OCI-LY7 (cell line): ENCODE measurements around the gene PRKRIP1. TPM values are rescaled to one million over a fixed set of nuclear protein-coding genes. Genes with fewer than 3 reads are reported as not detected.

Source experiments
- BruUV-seq: library from RNA; stranded (reverse); fragments of 400-500 nt; replicated peaks from 2 replicates; lab custom pipeline; 2021; lab: Mats Ljungman, UMichigan
- CTCF ChIA-PET: fragments of 300-600 bp; sonication (Branson Sonifier 250); formaldehyde crosslinking; loops from one replicate; lab custom pipeline; 2022; ENCODE audit warnings: antibody characterized with exemption; ENCODE audit not compliant: unreplicated experiment; lab: Charles Lee
- POLR2A ChIA-PET: fragments of 300-600 bp; sonication (Branson Sonifier 250); formaldehyde crosslinking; loops from one replicate; lab custom pipeline; 2022; ENCODE audit warnings: antibody characterized with exemption; lab: Charles Lee
- DNase-seq: peaks from one replicate; pipeline ENCODE4 v3.0.0-alpha.2; 2015; ENCODE audit warnings: low spot score
- H2AFZ ChIP-seq: fragments of 200-600 bp; sonication (generic), shearing (Covaris generic); 2 replicates; pipeline ENCODE4 v1.6.1; 2014; ENCODE audit warnings: mild to moderate bottlenecking, antibody characterized with exemption, low read length, moderate library complexity
- H3K27ac ChIP-seq: fragments of 200-600 bp; sonication (generic); 2 replicates; pipeline ENCODE4 v1.5.1; 2014; ENCODE audit warnings: mixed run types, low read depth, mild to moderate bottlenecking, moderate library complexity, low read length, inconsistent platforms; ENCODE audit not compliant: poor library complexity, severe bottlenecking
- H3K36me3 ChIP-seq: fragments of 200-600 bp; sonication (generic); 2 replicates; pipeline ENCODE4 v1.6.1; 2014; ENCODE audit warnings: mild to moderate bottlenecking, antibody characterized with exemption, low read length, moderate library complexity, mixed read lengths; ENCODE audit not compliant: insufficient read depth
- H3K4me1 ChIP-seq: fragments of 200-600 bp; sonication (generic); 2 replicates; pipeline ENCODE4 v1.5.1; 2014; ENCODE audit warnings: mild to moderate bottlenecking, low read length; ENCODE audit not compliant: insufficient read depth, poor library complexity, severe bottlenecking
- H3K4me2 ChIP-seq: fragments of 200-600 bp; sonication (generic); 2 replicates; pipeline ENCODE4 v1.6.1; 2014; ENCODE audit warnings: mild to moderate bottlenecking, low read length
- H3K4me3 ChIP-seq: fragments of 200-600 bp; sonication (generic); 2 replicates; pipeline ENCODE4 v1.5.1; 2014; ENCODE audit warnings: mild to moderate bottlenecking, low read depth, low read length; ENCODE audit not compliant: poor library complexity, severe bottlenecking
- H3K79me2 ChIP-seq: fragments of 200-600 bp; sonication (generic); 2 replicates; pipeline ENCODE4 v1.6.1; 2016; ENCODE audit warnings: low read depth, mild to moderate bottlenecking, low read length, moderate library complexity, mixed read lengths; ENCODE audit not compliant: insufficient read depth
- H3K9me2 ChIP-seq: fragments of 200-600 bp; sonication (generic); 2 replicates; pipeline ENCODE4 v1.6.1; 2016; ENCODE audit warnings: mild to moderate bottlenecking, low read length, mixed read lengths; ENCODE audit not compliant: insufficient read depth
- H3K9me3 ChIP-seq: fragments of 200-600 bp; sonication (generic); 2 replicates; pipeline ENCODE4 v1.6.1; 2014; ENCODE audit warnings: mild to moderate bottlenecking, mixed run types, low read length, mixed read lengths
- H4K20me1 ChIP-seq: fragments of 200-600 bp; sonication (generic); 2 replicates; pipeline ENCODE4 v1.6.1; 2014; ENCODE audit warnings: mild to moderate bottlenecking, antibody characterized with exemption, low read length, moderate library complexity, mixed read lengths; ENCODE audit not compliant: insufficient read depth
- CTCF ChIP-seq: fragments of 200-600 bp; sonication (generic); conservative IDR thresholded peaks from 2 replicates; pipeline ENCODE4 v1.5.1; 2014; ENCODE audit warnings: mild to moderate bottlenecking, antibody characterized with exemption, low read length, moderate library complexity, mixed read lengths
- EZH2phosphoT487 ChIP-seq: fragments of 200-600 bp; sonication (generic); IDR thresholded peaks from 2 replicates; pipeline ENCODE4 v1.6.1; 2018; ENCODE audit warnings: low read depth, borderline replicate concordance, mild to moderate bottlenecking, mixed run types, antibody characterized with exemption, low read length, moderate library complexity, mixed read lengths
- intact Hi-C: fragments of 100-400 bp; cut with micrococcal nuclease; formaldehyde crosslinking; loops from one replicate; pipeline ENCODE4 v1.10.0; 2022; ENCODE audit not compliant: unreplicated experiment
- total RNA-seq, 2 experiments: library from RNA; depleted of rRNA in 1 of 2; stranded (reverse); fragments of >200 nt in 1 of 2; shearing (Covaris generic) in 1 of 2; gene quantifications; 2 replicates each; pipeline ENCODE4 v1.2.3, GENCODE V29; 2014 to 2022

Gene PRKRIP1
- total RNA-seq, 2 experiments from 2014 or later = 47.1 to 48.2 TPM

GRCh38 chr7:102410918-102411317 is 14.8 kb downstream of the PRKRIP1 start:
- H3K36me3 ChIP-seq = peaks cover 96% of the 10 kb centered on the region
- H3K4me2 ChIP-seq = no peak overlapping the region
- H4K20me1 ChIP-seq = no peaks in the 10 kb centered on the region
- no TSS peak for BruUV-seq
- TF ChIP-seq CTCF (no peak), EZH2phosphoT487 (no peak)
- H2AFZ ChIP-seq = no peak overlapping the region
- H3K27ac ChIP-seq = no peak overlapping the region
- H3K79me2 ChIP-seq = peaks cover 42% of the 10 kb centered on the region; the same call in 1 of the 2 replicates
- H3K9me3 ChIP-seq = no peaks in the 10 kb centered on the region
- no peaks in the 10 kb centered on the region for H3K9me2 ChIP-seq
- H3K4me1 ChIP-seq = peaks cover 67% of the 10 kb centered on the region
- ChIA-PET CTCF (interaction anchor here (1.3 kb wide), 2 partner anchors 15 to 39 kb away, joined by 4 read pairs; no protein-coding TSS in a partner anchor), POLR2A (no interaction called here)
- intact Hi-C loops = no loop called here
- DNase-seq = no peak
- no peak overlapping the region for H3K4me3 ChIP-seq

- ChIA-PET CTCF (interaction anchor here (1.0 to 1.8 kb wide), 4 partner anchors 13 to 37 kb away, joined by 3 to 7 read pairs (median 6); no protein-coding TSS in a partner anchor), POLR2A (interaction anchor here (0.7 to 1.3 kb wide), 4 partner anchors 13 to 54 kb away, joined by 3 to 6 read pairs (median 4); partner anchors contain the start of genes ALKBH4, LRWD1 and PRKRIP1)
- no peaks in the 10 kb centered on the region for H4K20me1 ChIP-seq
- TF ChIP-seq CTCF = peak; percentile 85
- TF ChIP-seq EZH2phosphoT487 = no peak
- peaks cover 69% of the 10 kb centered on the region for H3K4me1 ChIP-seq
- no peaks in the 10 kb centered on the region for H3K9me3 ChIP-seq
- H2AFZ ChIP-seq = no peak overlapping the region
- peak; percentile 63 for DNase-seq
- peaks cover 93% of the 10 kb centered on the region for H3K36me3 ChIP-seq
- peaks cover 42% of the 10 kb centered on the region; the same call in 1 of the 2 replicates for H3K79me2 ChIP-seq
- intact Hi-C loops = loop anchor here (1.0 kb wide), 3 partner anchors 13 to 38 kb away; no protein-coding TSS in a partner anchor
- no peaks in the 10 kb centered on the region for H3K9me2 ChIP-seq
- H3K4me2 ChIP-seq = peak overlapping the region; percentile 18; the same call in 1 of the 2 replicates
- no TSS peak for BruUV-seq
- H3K27ac ChIP-seq = peak overlapping the region; percentile 15
- no peak overlapping the region for H3K4me3 ChIP-seq
Measured at GRCh38 chr7:102412548-102412947, 16.4 kb downstream of the PRKRIP1 start.

GRCh38 chr7:102413091-102413490 is 16.9 kb downstream of the PRKRIP1 start:
- CTCF ChIA-PET = interaction anchor here (1.0 to 1.8 kb wide), 4 partner anchors 13 to 37 kb away, joined by 3 to 7 read pairs (median 6); no protein-coding TSS in a partner anchor
- POLR2A ChIA-PET = interaction anchor here (1.1 to 1.3 kb wide), 3 partner anchors 13 to 51 kb away, joined by 3 to 6 read pairs (median 4); partner anchors contain the start of genes ALKBH4, LRWD1 and PRKRIP1
- no TSS peak for BruUV-seq
- Histone ChIP-seq H3K9me2 (no peaks in the 10 kb centered on the region), H3K79me2 (peaks cover 42% of the 10 kb centered on the region; the same call in 1 of the 2 replicates), H3K4me2 (peak overlapping the region; percentile 18; the same call in 1 of the 2 replicates), H2AFZ (no peak overlapping the region), H3K9me3 (no peaks in the 10 kb centered on the region), H3K27ac (peak overlapping the region; percentile 15), H4K20me1 (no peaks in the 10 kb centered on the region), H3K4me3 (no peak overlapping the region), H3K36me3 (peaks cover 91% of the 10 kb centered on the region), H3K4me1 (peaks cover 64% of the 10 kb centered on the region)
- no peak for TF ChIP-seq EZH2phosphoT487
- TF ChIP-seq CTCF = no peak
- intact Hi-C loops = no loop called here
- no peak for DNase-seq
